CD4-positive, alpha-beta T cell (primary cell): ENCODE measurements around the gene TRMT5. TPM values are rescaled to one million over a fixed set of nuclear protein-coding genes. Genes with fewer than 3 reads are reported as not detected.
A peak's percentile ranks its signal among the peaks of the same experiment; 100 is the strongest.

ENCODE experiments used
- ATAC-seq: fragments of 200-7000 bp; cut with Tn5 transposase; one replicate; pipeline ENCODE4 v1.10.0; 2022; ENCODE audit warnings: mild to moderate bottlenecking; ENCODE audit not compliant: poor library complexity
- CTCF ChIA-PET: fragments of 350-600 bp; sonication (Branson Sonifier 250); formaldehyde crosslinking; loops from one replicate; lab custom pipeline; 2021; ENCODE audit warnings: antibody characterized with exemption, inconsistent platforms; lab: Charles Lee
- POLR2A ChIA-PET: fragments of 350-600 bp; sonication (Branson Sonifier 250); formaldehyde crosslinking; loops from one replicate; lab custom pipeline; 2021; ENCODE audit warnings: antibody characterized with exemption, inconsistent platforms; lab: Charles Lee
- DNase-seq, 14 experiments: peaks; one replicate each; pipeline ENCODE4 v3.0.0-alpha.2; 2013 to 2020; ENCODE audit warnings: mixed read lengths in 2 of 14
- H3K27ac ChIP-seq, 2 donors: one replicate each; pipeline versions ENCODE4 v1.5.1 to v1.7.0; 2013; ENCODE audit warnings: low read length in 2 of 2, low read depth in 1 of 2, mild to moderate bottlenecking in 1 of 2
- H3K27me3 ChIP-seq, 2 experiments: 1 replicate in 1 of 2; 2 replicates in 1 of 2; pipeline versions ENCODE4 v1.6.1 to v1.7.0; 2013; ENCODE audit warnings: low read length in 2 of 2, control low read depth in 1 of 2, mild to moderate bottlenecking in 1 of 2, moderate library complexity in 1 of 2; ENCODE audit not compliant: insufficient read depth in 2 of 2, control insufficient read depth in 1 of 2
- H3K36me3 ChIP-seq: one replicate; pipeline ENCODE4 v1.6.1; 2013; ENCODE audit warnings: low read length, control low read depth; ENCODE audit not compliant: insufficient read depth
- H3K4me1 ChIP-seq: one replicate; pipeline ENCODE4 v1.6.1; 2013; ENCODE audit warnings: low read length, control low read depth; ENCODE audit not compliant: insufficient read depth
- H3K4me3 ChIP-seq: one replicate; pipeline ENCODE4 v1.5.1; 2013; ENCODE audit warnings: mild to moderate bottlenecking, low read length, moderate library complexity
- H3K9me3 ChIP-seq, 2 experiments: 1 replicate in 1 of 2; 2 replicates in 1 of 2; pipeline versions ENCODE4 v1.6.1 to v1.7.0; 2013; ENCODE audit warnings: low read length in 2 of 2, mild to moderate bottlenecking in 2 of 2, control low read depth in 1 of 2, moderate library complexity in 1 of 2; ENCODE audit not compliant: control insufficient read depth in 1 of 2, insufficient read depth in 1 of 2
- H3K27ac Mint-ChIP-seq: one replicate; pipeline ENCODE4 v1.8.0; 2020; ENCODE audit warnings: mixed read lengths
- H3K27me3 Mint-ChIP-seq: one replicate; pipeline ENCODE4 v1.8.0; 2021; ENCODE audit warnings: mixed read lengths
- H3K36me3 Mint-ChIP-seq: one replicate; pipeline ENCODE4 v1.8.0; 2021; ENCODE audit warnings: low read depth, mixed read lengths
- H3K4me1 Mint-ChIP-seq: one replicate; pipeline ENCODE4 v1.8.0; 2021; ENCODE audit warnings: low read depth, mixed read lengths
- H3K4me3 Mint-ChIP-seq: one replicate; pipeline ENCODE4 v1.8.0; 2020; ENCODE audit warnings: mild to moderate bottlenecking, mixed read lengths
- H3K9me3 Mint-ChIP-seq: one replicate; pipeline ENCODE4 v1.8.0; 2020; ENCODE audit warnings: mixed read lengths
- intact Hi-C, 2 experiments: fragments of 100-400 bp; cut with DNase I in 1 of 2; cut with micrococcal nuclease in 1 of 2; formaldehyde crosslinking; loops; one replicate each; pipeline versions ENCODE4 v1.15.1 to v1.9.0; 2023 to 2025; cut with DNase I, micrococcal nuclease
- total RNA-seq, 174 experiments: library from RNA in 2 of 174; stranded (reverse) in 2 of 174; gene quantifications; one replicate each; pipeline ENCODE4 v1.2.3 and lab custom pipeline; 2021 to 2026
- TF ChIP-seq, protein P1 (sequence below): fragments of 200-600 bp; IDR thresholded peaks from one replicate; pipeline ENCODE4 v1.8.0; 2022; ENCODE audit warnings: antibody characterized with exemption, mild to moderate bottlenecking

TRMT5 gene
- total RNA-seq, 2 experiments from 2014 or later, result 3.6 to 3.8 TPM

- H3K9me3 ChIP-seq, result no peaks in the 10 kb centered on the region
- Mint-ChIP-seq H3K27ac (no peak overlapping the region), H3K27me3 (no peaks in the 10 kb centered on the region), H3K9me3 (no peaks in the 10 kb centered on the region), H3K4me1 (no peaks in the 10 kb centered on the region), H3K36me3 (peaks cover 1% of the 10 kb centered on the region), H3K4me3 (no peak overlapping the region)
- no peak overlapping the region for H3K27ac ChIP-seq
- ChIA-PET CTCF (interaction anchor here (0.6 to 2.3 kb wide), 6 partner anchors 13 to 701 kb away, joined by 3 to 9 read pairs (median 3); no protein-coding TSS in a partner anchor), POLR2A (interaction anchor here (0.5 kb wide), 1 partner anchor 163 kb away, joined by 4 read pairs; no protein-coding TSS in a partner anchor)
- no peaks in the 10 kb centered on the region for H3K27me3 ChIP-seq
- TF ChIP-seq, protein P1, sequence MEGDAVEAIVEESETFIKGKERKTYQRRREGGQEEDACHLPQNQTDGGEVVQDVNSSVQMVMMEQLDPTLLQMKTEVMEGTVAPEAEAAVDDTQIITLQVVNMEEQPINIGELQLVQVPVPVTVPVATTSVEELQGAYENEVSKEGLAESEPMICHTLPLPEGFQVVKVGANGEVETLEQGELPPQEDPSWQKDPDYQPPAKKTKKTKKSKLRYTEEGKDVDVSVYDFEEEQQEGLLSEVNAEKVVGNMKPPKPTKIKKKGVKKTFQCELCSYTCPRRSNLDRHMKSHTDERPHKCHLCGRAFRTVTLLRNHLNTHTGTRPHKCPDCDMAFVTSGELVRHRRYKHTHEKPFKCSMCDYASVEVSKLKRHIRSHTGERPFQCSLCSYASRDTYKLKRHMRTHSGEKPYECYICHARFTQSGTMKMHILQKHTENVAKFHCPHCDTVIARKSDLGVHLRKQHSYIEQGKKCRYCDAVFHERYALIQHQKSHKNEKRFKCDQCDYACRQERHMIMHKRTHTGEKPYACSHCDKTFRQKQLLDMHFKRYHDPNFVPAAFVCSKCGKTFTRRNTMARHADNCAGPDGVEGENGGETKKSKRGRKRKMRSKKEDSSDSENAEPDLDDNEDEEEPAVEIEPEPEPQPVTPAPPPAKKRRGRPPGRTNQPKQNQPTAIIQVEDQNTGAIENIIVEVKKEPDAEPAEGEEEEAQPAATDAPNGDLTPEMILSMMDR, result peak; percentile 98
- H3K4me1 ChIP-seq, result no peaks in the 10 kb centered on the region
- DNase-seq (peak in 13 of 14 experiments; percentile 13 to 74 (median 25)), ATAC-seq (peak; percentile 41)
- intact Hi-C loops, result loop anchor here (1.0 to 5.0 kb wide), 5 partner anchors 227 to 694 kb away; no protein-coding TSS in a partner anchor
- H3K36me3 ChIP-seq, result no peaks in the 10 kb centered on the region
- no peak overlapping the region for H3K4me3 ChIP-seq
These were observed 44.7 kb upstream of the TRMT5 start for GRCh38 chr14:61025251-61026223.

GRCh38 chr14:61019537-61019936, 38.7 kb upstream of the TRMT5 start:
- H3K4me3 Mint-ChIP-seq, result no peak overlapping the region
- DNase-seq, result no peak
- no peaks in the 10 kb centered on the region for H3K4me1 ChIP-seq
- no peaks in the 10 kb centered on the region for H3K9me3 Mint-ChIP-seq
- no peaks in the 10 kb centered on the region for H3K27me3 Mint-ChIP-seq
- TF ChIP-seq, protein P1, result no peak
- no peak overlapping the region for H3K27ac Mint-ChIP-seq
- ChIA-PET CTCF (no interaction called here), POLR2A (no interaction called here)
- H3K9me3 ChIP-seq, result peaks cover 0 to 6% of the 10 kb centered on the region in 2 experiments
- no peak overlapping the region for H3K4me3 ChIP-seq
- no peak overlapping the region for H3K27ac ChIP-seq
- intact Hi-C loops, result no loop called here
- no peak for ATAC-seq
- peaks cover 13% of the 10 kb centered on the region for H3K36me3 Mint-ChIP-seq
- H3K4me1 Mint-ChIP-seq, result no peaks in the 10 kb centered on the region
- H3K27me3 ChIP-seq, result no peaks in the 10 kb centered on the region
- no peaks in the 10 kb centered on the region for H3K36me3 ChIP-seq

DNA sequence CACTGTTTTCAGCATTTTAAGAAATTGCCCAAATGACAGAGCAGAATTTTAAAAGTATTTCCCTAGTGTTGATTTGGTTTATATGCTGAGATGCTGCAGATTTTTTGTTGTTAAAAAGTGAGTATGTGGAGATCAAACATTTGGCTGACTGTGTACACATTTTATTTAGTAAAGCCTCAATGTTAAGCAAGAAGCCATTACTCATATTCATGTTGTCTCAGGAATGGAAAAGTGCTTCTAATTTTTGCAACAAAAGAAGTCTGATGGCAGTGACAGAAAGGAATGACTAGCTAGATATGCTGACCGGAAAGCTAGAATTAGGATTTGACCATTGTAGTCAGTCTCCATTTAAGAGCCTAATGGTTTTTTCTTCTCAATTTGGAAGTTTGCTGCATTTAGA, 22.7 kb upstream of the TRMT5 start:
- no peak for DNase-seq
- Histone ChIP-seq H3K27me3 (no peaks in the 10 kb centered on the region), H3K36me3 (no peaks in the 10 kb centered on the region), H3K4me1 (no peaks in the 10 kb centered on the region), H3K27ac (no peak overlapping the region), H3K4me3 (no peak overlapping the region), H3K9me3 (no peaks in the 10 kb centered on the region)
- ChIA-PET CTCF (no interaction called here), POLR2A (no interaction called here)
- Mint-ChIP-seq H3K27me3 (no peaks in the 10 kb centered on the region), H3K4me1 (no peaks in the 10 kb centered on the region), H3K9me3 (no peaks in the 10 kb centered on the region), H3K4me3 (no peak overlapping the region), H3K36me3 (peaks cover 49% of the 10 kb centered on the region), H3K27ac (no peak overlapping the region)
- TF ChIP-seq, protein P1, result no peak
- intact Hi-C loops, result no loop called here
- no peak for ATAC-seq
